ENCODE measurements around the gene TXNRD1. TPM values are rescaled to one million over a fixed set of nuclear protein-coding genes. Genes with fewer than 3 reads are reported as not detected.

Gene TXNRD1
- total RNA-seq, 1 experiment from 2014 or later, result 69.4 TPM

DNA sequence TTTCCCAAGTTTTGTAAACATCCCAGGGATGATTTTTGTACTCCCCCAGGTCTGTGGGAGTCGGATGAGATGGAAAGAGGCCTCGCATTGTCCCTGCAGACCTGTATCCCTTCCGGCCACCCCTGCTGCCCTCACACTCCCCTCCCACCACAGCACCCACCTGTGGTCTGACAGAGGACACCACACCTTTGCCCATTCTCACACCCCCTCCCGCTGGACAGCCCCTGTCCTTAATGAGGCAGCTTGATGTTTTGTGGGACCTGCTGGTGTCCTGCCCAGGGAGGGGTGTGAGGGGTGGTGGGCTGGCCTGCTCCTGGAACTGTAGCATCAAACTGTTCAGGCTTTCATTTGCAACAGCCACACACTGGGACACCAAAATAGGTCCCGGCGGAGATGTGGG lies 159.2 kb downstream of the TXNRD1 start:
- Histone ChIP-seq H3K4me2 (ENCODE audit: low read depth, low read length, poor library complexity, severe bottlenecking) (no peak overlapping the region), H3K4me1 (ENCODE audit: low read length) (no peaks in the 10 kb centered on the region), H3K9me3 (ENCODE audit: low read length) (no peaks in the 10 kb centered on the region), H3K9me2 (replicated peaks; ENCODE audit: insufficient read depth, low read length) (no peaks in the 10 kb centered on the region), H3K79me2 (ENCODE audit: low read length) (no peaks in the 10 kb centered on the region), H3K9ac (ENCODE audit: low read length) (no peak overlapping the region), H2AFZ (ENCODE audit: low read length) (no peak overlapping the region), H3K27me3 (ENCODE audit: low read length) (no peaks in the 10 kb centered on the region), H4K20me1 (ENCODE audit: insufficient read depth, low read depth, low read length) (no peaks in the 10 kb centered on the region), H3K4me3 (ENCODE audit: low read length) (no peak overlapping the region), H3K27ac (ENCODE audit: low read length) (no peak overlapping the region), H3K36me3 (ENCODE audit: insufficient read depth, low read length) (no peaks in the 10 kb centered on the region)
- no peak for DNase-seq

DNA sequence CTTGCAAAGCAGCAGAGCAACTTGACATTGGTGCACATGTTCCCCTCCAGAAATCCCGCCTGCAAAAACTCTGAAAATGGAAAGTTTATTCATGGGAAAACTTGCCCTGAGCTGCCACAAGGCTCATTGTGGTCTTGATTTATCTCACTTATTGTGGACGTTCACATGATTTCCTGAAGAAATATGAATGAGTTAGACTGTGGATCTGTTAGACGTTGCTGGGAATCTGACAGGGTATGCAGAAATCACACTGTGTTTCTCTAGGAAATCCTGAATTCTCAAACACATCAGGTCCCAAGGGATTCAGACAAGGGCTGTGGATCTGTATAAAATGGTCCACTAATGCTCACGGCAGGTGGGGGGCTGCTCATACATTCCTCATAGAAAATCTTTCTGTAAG lies 160.2 kb downstream of the TXNRD1 start:
- H3K27ac ChIP-seq (ENCODE audit: low read length), result no peak overlapping the region
- no peaks in the 10 kb centered on the region for H3K79me2 ChIP-seq (ENCODE audit: low read length)
- H3K36me3 ChIP-seq (ENCODE audit: insufficient read depth, low read length), result no peaks in the 10 kb centered on the region
- no peaks in the 10 kb centered on the region for H4K20me1 ChIP-seq (ENCODE audit: insufficient read depth, low read depth, low read length)
- DNase-seq, result no peak
- no peak overlapping the region for H2AFZ ChIP-seq (ENCODE audit: low read length)
- no peak overlapping the region for H3K4me2 ChIP-seq (ENCODE audit: low read depth, low read length, poor library complexity, severe bottlenecking)
- no peak overlapping the region for H3K4me3 ChIP-seq (ENCODE audit: low read length)
- no peaks in the 10 kb centered on the region for H3K9me2 ChIP-seq (replicated peaks; ENCODE audit: insufficient read depth, low read length)
- H3K9ac ChIP-seq (ENCODE audit: low read length), result no peak overlapping the region
- no peaks in the 10 kb centered on the region for H3K9me3 ChIP-seq (ENCODE audit: low read length)
- no peaks in the 10 kb centered on the region for H3K4me1 ChIP-seq (ENCODE audit: low read length)
- no peaks in the 10 kb centered on the region for H3K27me3 ChIP-seq (ENCODE audit: low read length)

DNA sequence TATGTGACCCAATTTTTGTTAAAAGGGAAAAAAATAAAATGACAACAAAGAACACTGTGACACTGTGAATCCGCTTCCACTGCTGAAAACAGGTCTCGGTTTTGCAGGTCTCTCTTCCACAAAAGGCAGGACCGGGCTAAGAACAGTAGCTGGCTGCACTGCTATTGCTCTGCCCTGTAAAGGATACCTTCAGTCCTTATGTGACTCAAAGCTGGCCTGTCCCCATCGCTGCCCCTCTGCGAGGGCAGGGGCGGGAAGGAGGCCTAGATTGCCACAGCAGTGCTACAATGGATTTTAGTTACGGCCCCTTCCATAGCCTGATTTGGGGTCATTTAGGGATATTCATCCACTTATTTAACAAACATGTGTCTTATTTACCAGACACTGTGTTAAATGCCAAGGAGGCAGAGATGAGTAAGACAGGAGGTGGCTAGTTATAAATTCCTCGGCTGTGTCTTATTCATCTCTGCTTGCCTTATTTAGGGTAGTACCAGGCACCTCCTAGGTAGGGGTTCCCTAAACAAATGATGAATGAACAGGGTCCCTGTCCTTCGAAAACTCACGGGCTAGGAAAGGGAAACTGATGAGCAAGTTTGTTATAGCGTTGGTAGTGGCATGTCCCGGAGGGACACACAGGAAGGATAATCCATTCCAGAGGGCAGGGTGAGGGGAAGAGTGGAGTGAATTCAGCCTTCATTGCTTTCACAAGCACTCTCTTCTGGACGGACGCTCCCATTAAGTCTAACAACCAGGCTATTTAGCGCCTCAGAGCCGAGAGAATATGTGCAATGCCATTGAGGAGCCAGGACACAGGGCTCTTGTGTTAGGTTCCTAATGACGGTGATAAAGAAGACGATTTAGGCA lies 161.3 kb downstream of the TXNRD1 start:
- Histone ChIP-seq H3K27ac (ENCODE audit: low read length) (no peak overlapping the region), H3K4me1 (ENCODE audit: low read length) (no peaks in the 10 kb centered on the region), H3K9ac (ENCODE audit: low read length) (no peak overlapping the region), H3K36me3 (ENCODE audit: insufficient read depth, low read length) (no peaks in the 10 kb centered on the region), H3K4me3 (ENCODE audit: low read length) (no peak overlapping the region), H2AFZ (ENCODE audit: low read length) (no peak overlapping the region), H3K9me2 (replicated peaks; ENCODE audit: insufficient read depth, low read length) (no peaks in the 10 kb centered on the region), H3K9me3 (ENCODE audit: low read length) (no peaks in the 10 kb centered on the region), H3K27me3 (ENCODE audit: low read length) (no peaks in the 10 kb centered on the region), H4K20me1 (ENCODE audit: insufficient read depth, low read depth, low read length) (no peaks in the 10 kb centered on the region), H3K4me2 (ENCODE audit: low read depth, low read length, poor library complexity, severe bottlenecking) (no peak overlapping the region), H3K79me2 (ENCODE audit: low read length) (no peaks in the 10 kb centered on the region)
- DNase-seq, result no peak

DNA sequence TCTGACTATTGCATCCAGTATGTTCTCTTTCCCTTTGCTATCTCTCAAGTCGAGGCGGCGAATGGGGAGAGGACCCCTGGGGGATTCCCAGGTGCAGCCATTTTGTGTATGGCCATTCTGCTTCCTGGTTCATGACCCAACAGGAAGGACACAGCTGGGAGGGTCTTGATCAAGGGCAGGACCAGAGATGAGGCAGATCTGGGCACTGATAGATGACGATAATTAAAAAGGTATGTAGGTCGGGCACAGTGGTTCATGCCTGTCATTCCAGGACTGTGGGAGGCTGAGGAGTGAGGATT lies 161.9 kb downstream of the TXNRD1 start:
- Histone ChIP-seq H2AFZ (ENCODE audit: low read length) (no peak overlapping the region), H3K27me3 (ENCODE audit: low read length) (no peaks in the 10 kb centered on the region), H3K9me2 (replicated peaks; ENCODE audit: insufficient read depth, low read length) (no peaks in the 10 kb centered on the region), H3K4me3 (ENCODE audit: low read length) (no peak overlapping the region), H3K9me3 (ENCODE audit: low read length) (no peaks in the 10 kb centered on the region), H4K20me1 (ENCODE audit: insufficient read depth, low read depth, low read length) (no peaks in the 10 kb centered on the region), H3K79me2 (ENCODE audit: low read length) (no peaks in the 10 kb centered on the region), H3K4me2 (ENCODE audit: low read depth, low read length, poor library complexity, severe bottlenecking) (no peak overlapping the region), H3K27ac (ENCODE audit: low read length) (no peak overlapping the region), H3K36me3 (ENCODE audit: insufficient read depth, low read length) (no peaks in the 10 kb centered on the region), H3K4me1 (ENCODE audit: low read length) (no peaks in the 10 kb centered on the region), H3K9ac (ENCODE audit: low read length) (no peak overlapping the region)
- DNase-seq, result no peak

DNA sequence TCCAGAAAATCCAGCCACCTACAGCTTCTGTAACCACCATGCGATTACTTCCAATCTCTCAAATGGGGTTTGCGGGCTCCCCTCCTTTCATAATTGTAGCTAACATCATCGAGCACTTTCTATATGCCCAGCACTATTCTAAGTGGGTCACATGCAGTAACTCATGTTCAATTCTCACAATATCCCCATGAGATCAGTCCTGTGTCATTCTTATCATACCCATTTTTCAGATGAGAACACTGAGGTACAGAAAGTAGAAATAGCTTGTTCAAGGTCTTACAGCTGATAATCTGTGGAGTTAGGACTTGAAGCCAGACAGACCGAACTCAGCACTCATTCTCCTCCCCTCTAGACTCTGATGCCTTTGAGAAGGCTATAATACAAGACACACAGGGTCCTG lies 162.8 kb downstream of the TXNRD1 start:
- Histone ChIP-seq H3K4me1 (ENCODE audit: low read length) (no peaks in the 10 kb centered on the region), H3K9ac (ENCODE audit: low read length) (no peak overlapping the region), H3K27me3 (ENCODE audit: low read length) (no peaks in the 10 kb centered on the region), H3K36me3 (ENCODE audit: insufficient read depth, low read length) (no peaks in the 10 kb centered on the region), H3K27ac (ENCODE audit: low read length) (no peak overlapping the region), H3K9me2 (replicated peaks; ENCODE audit: insufficient read depth, low read length) (no peaks in the 10 kb centered on the region), H3K4me2 (ENCODE audit: low read depth, low read length, poor library complexity, severe bottlenecking) (no peak overlapping the region), H3K4me3 (ENCODE audit: low read length) (no peak overlapping the region), H3K79me2 (ENCODE audit: low read length) (no peaks in the 10 kb centered on the region), H4K20me1 (ENCODE audit: insufficient read depth, low read depth, low read length) (no peaks in the 10 kb centered on the region), H3K9me3 (ENCODE audit: low read length) (no peaks in the 10 kb centered on the region), H2AFZ (ENCODE audit: low read length) (no peak overlapping the region)
- DNase-seq, result no peak

DNA sequence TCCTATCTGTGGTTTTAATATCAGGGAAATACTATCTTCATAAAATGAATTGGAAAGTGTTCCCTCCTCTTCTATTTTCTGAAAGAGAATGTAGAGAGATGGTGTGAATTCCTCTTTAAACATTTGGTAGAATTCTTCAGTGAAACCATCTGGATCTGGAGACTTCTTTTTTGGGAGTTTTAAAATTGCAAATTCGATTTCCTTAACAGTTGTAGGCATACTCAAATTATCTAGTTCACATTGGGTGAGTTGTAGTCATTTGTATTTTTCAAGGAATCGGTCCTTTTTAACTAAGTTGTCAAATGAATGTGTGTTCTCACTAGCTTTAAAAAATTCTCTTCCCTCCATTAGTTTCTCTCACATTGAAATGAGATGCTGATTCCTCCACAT lies 165.8 kb downstream of the TXNRD1 start:
- H3K36me3 ChIP-seq (ENCODE audit: insufficient read depth, low read length), result no peaks in the 10 kb centered on the region
- DNase-seq, result no peak
- H3K4me1 ChIP-seq (ENCODE audit: low read length), result no peaks in the 10 kb centered on the region
- no peak overlapping the region for H3K4me3 ChIP-seq (ENCODE audit: low read length)
- H3K9me3 ChIP-seq (ENCODE audit: low read length), result no peaks in the 10 kb centered on the region
- H3K27me3 ChIP-seq (ENCODE audit: low read length), result no peaks in the 10 kb centered on the region
- no peak overlapping the region for H3K4me2 ChIP-seq (ENCODE audit: low read depth, low read length, poor library complexity, severe bottlenecking)
- no peak overlapping the region for H2AFZ ChIP-seq (ENCODE audit: low read length)
- no peak overlapping the region for H3K27ac ChIP-seq (ENCODE audit: low read length)
- H3K79me2 ChIP-seq (ENCODE audit: low read length), result no peaks in the 10 kb centered on the region
- H3K9me2 ChIP-seq (replicated peaks; ENCODE audit: insufficient read depth, low read length), result no peaks in the 10 kb centered on the region
- H3K9ac ChIP-seq (ENCODE audit: low read length), result no peak overlapping the region
- no peaks in the 10 kb centered on the region for H4K20me1 ChIP-seq (ENCODE audit: insufficient read depth, low read depth, low read length)

DNA sequence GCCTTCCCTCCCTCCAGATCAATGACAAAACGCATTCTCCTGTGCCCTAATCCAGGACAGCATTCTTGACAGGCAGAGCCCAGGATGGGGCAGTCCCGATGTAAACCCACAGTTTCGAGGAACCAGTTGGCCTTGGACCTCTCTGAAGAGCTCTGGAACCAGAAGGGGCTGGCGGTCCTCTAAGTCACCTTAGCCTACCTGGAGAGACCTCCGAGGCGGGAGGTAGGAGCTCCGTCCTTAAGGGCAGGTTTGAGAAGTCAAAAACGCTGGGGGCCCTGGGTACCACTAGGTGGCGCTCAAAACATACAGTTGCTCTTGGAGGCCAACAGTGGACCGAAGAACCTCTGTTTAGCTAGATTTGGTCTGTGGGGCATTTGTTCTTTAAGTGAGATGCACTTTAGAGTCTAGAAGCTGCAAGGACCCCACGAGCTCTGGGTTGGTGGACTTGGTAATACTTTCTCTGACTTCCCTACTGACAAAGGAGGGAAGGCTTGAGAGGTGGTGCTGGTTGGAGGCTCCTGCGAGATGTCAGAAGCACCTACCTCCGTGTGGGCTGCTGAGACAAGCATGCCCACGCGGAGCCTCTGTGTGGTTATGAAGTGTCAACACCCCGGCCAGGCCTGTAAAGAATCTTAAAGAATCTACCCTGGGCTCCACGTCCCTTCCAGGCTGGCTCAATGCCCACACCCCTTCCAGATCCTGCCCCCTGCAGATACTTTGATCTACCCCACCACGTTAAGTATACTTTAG lies 166.3 kb downstream of the TXNRD1 start:
- H3K4me2 ChIP-seq (ENCODE audit: low read depth, low read length, poor library complexity, severe bottlenecking), result no peak overlapping the region
- H3K27ac ChIP-seq (ENCODE audit: low read length), result no peak overlapping the region
- no peak overlapping the region for H3K4me3 ChIP-seq (ENCODE audit: low read length)
- H3K36me3 ChIP-seq (ENCODE audit: insufficient read depth, low read length), result no peaks in the 10 kb centered on the region
- no peaks in the 10 kb centered on the region for H3K4me1 ChIP-seq (ENCODE audit: low read length)
- no peaks in the 10 kb centered on the region for H3K9me3 ChIP-seq (ENCODE audit: low read length)
- no peaks in the 10 kb centered on the region for H3K79me2 ChIP-seq (ENCODE audit: low read length)
- H3K9me2 ChIP-seq (replicated peaks; ENCODE audit: insufficient read depth, low read length), result no peaks in the 10 kb centered on the region
- no peak overlapping the region for H3K9ac ChIP-seq (ENCODE audit: low read length)
- H3K27me3 ChIP-seq (ENCODE audit: low read length), result no peaks in the 10 kb centered on the region
- H4K20me1 ChIP-seq (ENCODE audit: insufficient read depth, low read depth, low read length), result no peaks in the 10 kb centered on the region
- peak; percentile 91 for DNase-seq
- H2AFZ ChIP-seq (ENCODE audit: low read length), result no peak overlapping the region

DNA sequence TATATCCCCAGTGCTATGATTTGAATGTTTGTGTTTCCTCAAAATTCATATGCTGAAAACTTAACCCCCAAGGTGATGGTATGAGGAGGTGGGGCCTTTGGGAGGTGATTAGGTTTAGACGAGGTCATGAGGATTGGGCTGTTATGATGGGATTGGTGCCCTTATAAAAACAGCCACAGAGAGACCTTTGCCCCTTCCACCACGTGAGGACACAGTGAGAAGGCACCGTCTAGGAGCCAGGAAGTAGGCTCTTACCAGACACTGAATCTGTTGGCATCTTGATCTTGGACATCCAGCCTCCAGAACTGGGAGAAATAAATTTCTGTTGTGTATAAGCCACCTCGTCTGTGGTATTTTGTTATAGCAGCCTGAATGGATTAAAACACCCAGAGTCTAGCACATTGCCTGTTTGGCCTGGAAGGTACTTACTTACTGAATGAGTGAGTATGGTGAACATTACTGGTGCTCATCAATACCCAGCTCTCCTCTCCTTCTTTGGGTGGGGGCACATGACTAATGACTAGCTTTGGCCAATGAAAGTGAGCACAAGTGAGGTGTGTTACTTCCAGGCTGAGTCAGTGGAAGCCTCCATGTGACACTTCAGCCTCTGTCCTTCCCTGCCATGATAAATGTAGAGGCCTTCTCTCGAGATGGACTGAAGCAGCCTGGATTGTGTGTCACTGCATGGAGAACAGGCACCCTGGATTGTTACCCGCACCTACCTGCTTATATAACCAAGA lies 168.7 kb downstream of the TXNRD1 start:
- Histone ChIP-seq H3K27ac (ENCODE audit: low read length) (no peak overlapping the region), H3K36me3 (ENCODE audit: insufficient read depth, low read length) (no peaks in the 10 kb centered on the region), H2AFZ (ENCODE audit: low read length) (no peak overlapping the region), H4K20me1 (ENCODE audit: insufficient read depth, low read depth, low read length) (no peaks in the 10 kb centered on the region), H3K9ac (ENCODE audit: low read length) (no peak overlapping the region), H3K4me1 (ENCODE audit: low read length) (no peaks in the 10 kb centered on the region), H3K27me3 (ENCODE audit: low read length) (no peaks in the 10 kb centered on the region), H3K79me2 (ENCODE audit: low read length) (no peaks in the 10 kb centered on the region), H3K9me3 (ENCODE audit: low read length) (no peaks in the 10 kb centered on the region), H3K9me2 (replicated peaks; ENCODE audit: insufficient read depth, low read length) (no peaks in the 10 kb centered on the region), H3K4me2 (ENCODE audit: low read depth, low read length, poor library complexity, severe bottlenecking) (no peak overlapping the region), H3K4me3 (ENCODE audit: low read length) (no peak overlapping the region)
- DNase-seq, result no peak

Measured in Karpas-422 (cell line).